Gastrocnemius medialis (tissue), 4 donors: ENCODE measurements around the gene ABHD12B.

ENCODE experiments used
- POLR2A ChIP-seq, 2 donors: fragments of 450-650 bp; IDR thresholded peaks; one replicate each; pipeline ENCODE4 v1.6.1; 2017; ENCODE audit warnings: antibody characterized with exemption in 2 of 2, mild to moderate bottlenecking in 2 of 2, moderate library complexity in 2 of 2
- TF ChIP-seq, protein P1 (sequence below), 5 experiments: fragments of 450-650 bp in 3 of 5; fragments of 200-600 bp in 2 of 5; sonication (generic) in 2 of 5; IDR thresholded peaks in 4 of 5; conservative IDR thresholded peaks in 1 of 5; 1 replicate in 4 of 5; 2 replicates in 1 of 5; pipeline ENCODE4 v1.5.1; 2016 to 2019; ENCODE audit warnings: antibody characterized with exemption in 5 of 5, mild to moderate bottlenecking in 3 of 5, moderate library complexity in 3 of 5

DNA sequence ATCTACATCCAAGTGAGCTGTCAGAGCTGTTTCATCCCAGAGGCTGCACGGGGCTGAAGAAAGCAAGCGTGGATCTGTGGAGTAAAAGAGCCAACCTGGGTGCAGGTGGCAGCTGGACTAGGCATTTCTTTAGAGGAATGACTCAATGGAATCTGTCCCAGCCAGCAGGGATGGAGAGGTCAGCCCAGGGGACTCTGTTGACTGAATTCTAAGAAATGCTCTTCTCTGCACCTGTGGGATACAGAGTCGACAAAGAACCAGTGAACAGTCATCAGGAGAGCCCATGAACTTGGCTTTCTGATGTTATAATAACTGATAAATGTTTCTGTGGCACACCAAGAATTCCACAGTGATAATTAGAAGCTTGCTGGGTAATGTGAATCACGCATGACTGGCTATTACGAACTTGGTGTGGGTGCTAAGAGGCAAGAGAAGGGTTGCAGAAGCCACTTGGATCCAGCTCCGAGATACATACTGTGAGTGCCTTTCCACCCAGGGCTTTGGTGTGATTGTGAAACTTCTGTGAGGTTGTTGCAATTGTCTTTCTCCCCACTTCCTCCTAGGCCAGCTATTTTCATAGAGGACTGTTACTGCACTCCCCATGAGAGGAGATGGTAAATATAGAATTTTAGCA is 56.3 kb downstream of the ABHD12B start:
- TF ChIP-seq POLR2A (IDR thresholded peaks at IDR 0.05): no peak
- TF ChIP-seq, protein P1, sequence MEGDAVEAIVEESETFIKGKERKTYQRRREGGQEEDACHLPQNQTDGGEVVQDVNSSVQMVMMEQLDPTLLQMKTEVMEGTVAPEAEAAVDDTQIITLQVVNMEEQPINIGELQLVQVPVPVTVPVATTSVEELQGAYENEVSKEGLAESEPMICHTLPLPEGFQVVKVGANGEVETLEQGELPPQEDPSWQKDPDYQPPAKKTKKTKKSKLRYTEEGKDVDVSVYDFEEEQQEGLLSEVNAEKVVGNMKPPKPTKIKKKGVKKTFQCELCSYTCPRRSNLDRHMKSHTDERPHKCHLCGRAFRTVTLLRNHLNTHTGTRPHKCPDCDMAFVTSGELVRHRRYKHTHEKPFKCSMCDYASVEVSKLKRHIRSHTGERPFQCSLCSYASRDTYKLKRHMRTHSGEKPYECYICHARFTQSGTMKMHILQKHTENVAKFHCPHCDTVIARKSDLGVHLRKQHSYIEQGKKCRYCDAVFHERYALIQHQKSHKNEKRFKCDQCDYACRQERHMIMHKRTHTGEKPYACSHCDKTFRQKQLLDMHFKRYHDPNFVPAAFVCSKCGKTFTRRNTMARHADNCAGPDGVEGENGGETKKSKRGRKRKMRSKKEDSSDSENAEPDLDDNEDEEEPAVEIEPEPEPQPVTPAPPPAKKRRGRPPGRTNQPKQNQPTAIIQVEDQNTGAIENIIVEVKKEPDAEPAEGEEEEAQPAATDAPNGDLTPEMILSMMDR (IDR thresholded peaks at IDR 0.05 in 4 of 5, conservative IDR thresholded peaks at IDR 0.05 in 1 of 5): no peak
